ENCODE data around the gene PFN4. TPM values are rescaled to one million over a fixed set of nuclear protein-coding genes. Genes with fewer than 3 reads are reported as not detected.
A peak's percentile ranks its signal among the peaks of the same experiment; 100 is the strongest.

The PFN4 gene
- total and polyA plus RNA-seq, 9 of the 15 experiments (the other 6 are each of a cell fraction or from before 2014, with no cell fraction given), result 0.07 to 0.54 (median 0.31) TPM; not detected in 2

DNA sequence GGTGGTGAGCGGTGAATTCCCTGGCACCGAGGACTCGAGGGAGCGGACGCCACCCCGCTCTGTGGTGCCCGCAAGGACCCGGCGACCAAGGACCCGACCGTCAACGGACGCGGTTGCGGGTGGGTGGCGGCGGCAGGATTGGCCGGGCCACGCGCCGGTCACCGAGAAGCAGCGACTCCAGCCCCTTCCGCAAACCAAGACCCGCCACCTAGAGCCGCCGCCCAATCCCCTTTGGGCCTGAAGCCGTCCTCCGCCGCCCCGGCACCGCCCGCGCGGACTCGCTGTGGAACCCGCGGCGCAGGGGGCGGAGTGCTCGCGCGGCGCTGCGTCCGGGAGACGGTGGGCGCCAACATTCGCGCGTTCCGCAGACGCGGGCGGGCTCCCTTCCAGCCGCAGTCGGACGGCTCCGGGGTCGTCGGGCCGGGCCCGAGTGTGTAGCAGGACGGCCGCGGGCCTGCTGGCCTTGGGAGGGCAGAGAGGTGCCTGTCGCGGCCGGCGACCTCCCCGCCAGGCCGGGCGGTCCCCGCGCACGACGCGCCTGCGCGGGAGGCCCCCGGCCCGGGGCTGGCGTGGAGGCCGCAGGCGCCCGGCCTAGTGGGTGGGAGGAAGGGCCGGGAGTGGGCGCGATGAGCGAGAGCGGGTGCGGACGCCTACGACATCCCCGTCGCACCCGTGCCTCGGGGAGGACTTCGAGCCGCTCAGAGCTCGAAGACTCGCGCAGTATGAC, at the start of gene PFN4, which contains the start of gene FAM228B (continued):
- TF ChIP-seq CREB3L1 (IDR thresholded peaks at IDR 0.05; ENCODE audit: borderline replicate concordance, low read depth), result peak; percentile 71; the same call in 1 of the 2 replicates
- TF ChIP-seq SLC30A9 (CRISPR knock-in tag; IDR thresholded peaks at IDR 0.05), result no peak
- TF ChIP-seq ZNF3 (CRISPR knock-in tag; IDR thresholded peaks at IDR 0.05), result no peak
- TF ChIP-seq NUFIP1 (IDR thresholded peaks at IDR 0.05; ENCODE audit: partially characterized antibody), result no peak
- no peak for TF ChIP-seq PPARD (CRISPR knock-in tag; IDR thresholded peaks at IDR 0.05)
- peak; percentile 57; the same call in 1 of the 2 replicates for TF ChIP-seq ZNF263 (CRISPR knock-in tag; IDR thresholded peaks at IDR 0.05; ENCODE audit: borderline replicate concordance)
- TF ChIP-seq TSC22D4 (tag; IDR thresholded peaks at IDR 0.05), result no peak
- TF ChIP-seq, protein P1, sequence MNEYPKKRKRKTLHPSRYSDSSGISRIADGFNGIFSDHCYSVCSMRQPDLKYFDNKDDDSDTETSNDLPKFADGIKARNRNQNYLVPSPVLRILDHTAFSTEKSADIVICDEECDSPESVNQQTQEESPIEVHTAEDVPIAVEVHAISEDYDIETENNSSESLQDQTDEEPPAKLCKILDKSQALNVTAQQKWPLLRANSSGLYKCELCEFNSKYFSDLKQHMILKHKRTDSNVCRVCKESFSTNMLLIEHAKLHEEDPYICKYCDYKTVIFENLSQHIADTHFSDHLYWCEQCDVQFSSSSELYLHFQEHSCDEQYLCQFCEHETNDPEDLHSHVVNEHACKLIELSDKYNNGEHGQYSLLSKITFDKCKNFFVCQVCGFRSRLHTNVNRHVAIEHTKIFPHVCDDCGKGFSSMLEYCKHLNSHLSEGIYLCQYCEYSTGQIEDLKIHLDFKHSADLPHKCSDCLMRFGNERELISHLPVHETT (CRISPR knock-in tag; conservative IDR thresholded peaks at IDR 0.05 in 1 of 2, IDR thresholded peaks at IDR 0.05 in 1 of 2), result peak in 1 of 2 experiments; percentile 58; a peak in 1 of 4 replicates
- no peak; the same call in none of the 2 replicates for TF ChIP-seq ZNF24 (IDR thresholded peaks at IDR 0.05)
- TF ChIP-seq CREBBP (IDR thresholded peaks at IDR 0.05; ENCODE audit: low read depth, low read length), result no peak
- TF ChIP-seq SMC3 (conservative IDR thresholded peaks at IDR 0.05; ENCODE audit: insufficient read depth, low read depth, low read length), result no peak
- TF ChIP-seq SAFB (IDR thresholded peaks at IDR 0.05; ENCODE audit: borderline replicate concordance, low read depth, low read length), result peak; percentile 96
- TF ChIP-seq ZNF609 (CRISPR knock-in tag; IDR thresholded peaks at IDR 0.05; ENCODE audit: borderline replicate concordance), result no peak
- TF ChIP-seq GABPA (tag; conservative IDR thresholded peaks at IDR 0.05; ENCODE audit: low read depth), result peak; percentile 63
- TF ChIP-seq TCF7L2 (IDR thresholded peaks at IDR 0.05; ENCODE audit: low read depth, low read length), result no peak
- TF ChIP-seq EWSR1 (IDR thresholded peaks at IDR 0.05; ENCODE audit: borderline replicate concordance, low read depth, partially characterized antibody), result no peak
- no peak for TF ChIP-seq SFPQ (IDR thresholded peaks at IDR 0.05; ENCODE audit: low read depth, low read length)
